Sciatic nerve (tissue), 2 donors: ENCODE measurements around the gene UBR3. TPM values are rescaled to one million over a fixed set of nuclear protein-coding genes. Genes with fewer than 3 reads are reported as not detected.
"Not testable (repeated sequence)": the region's sequence is repeated elsewhere in the genome, so short reads cannot be mapped to it uniquely, and the experiment has no call there.

ENCODE experiments used
- ATAC-seq: fragments of 200-7000 bp; cut with Tn5 transposase; one replicate; pipeline ENCODE4 v1.9.1; 2020; ENCODE audit warnings: mild to moderate bottlenecking, moderate library complexity
- DNase-seq: peaks from one replicate; pipeline ENCODE4 v3.0.0-alpha.2; 2020; ENCODE audit warnings: low spot score
- intact Hi-C: fragments of 100-400 bp; cut with DNase I; formaldehyde crosslinking; loops from one replicate; pipeline ENCODE4 v1.14.2; 2022
- total RNA-seq: library from RNA; stranded (reverse); fragmentation: NEBNext Ultra II Directional; extraction: Animal tissue kit (Norgen Biotek cat#: 25700); gene quantifications from one replicate; pipeline ENCODE4 v1.2.1, GENCODE V29; 2021
- donor health status: DM: no; HTN: no; CAD: no.
- donor health status: DM: no; HTN: no; CAD: no.

UBR3 gene
- total RNA-seq, 1 donor from 2014 or later, result 80.3 TPM

DNA sequence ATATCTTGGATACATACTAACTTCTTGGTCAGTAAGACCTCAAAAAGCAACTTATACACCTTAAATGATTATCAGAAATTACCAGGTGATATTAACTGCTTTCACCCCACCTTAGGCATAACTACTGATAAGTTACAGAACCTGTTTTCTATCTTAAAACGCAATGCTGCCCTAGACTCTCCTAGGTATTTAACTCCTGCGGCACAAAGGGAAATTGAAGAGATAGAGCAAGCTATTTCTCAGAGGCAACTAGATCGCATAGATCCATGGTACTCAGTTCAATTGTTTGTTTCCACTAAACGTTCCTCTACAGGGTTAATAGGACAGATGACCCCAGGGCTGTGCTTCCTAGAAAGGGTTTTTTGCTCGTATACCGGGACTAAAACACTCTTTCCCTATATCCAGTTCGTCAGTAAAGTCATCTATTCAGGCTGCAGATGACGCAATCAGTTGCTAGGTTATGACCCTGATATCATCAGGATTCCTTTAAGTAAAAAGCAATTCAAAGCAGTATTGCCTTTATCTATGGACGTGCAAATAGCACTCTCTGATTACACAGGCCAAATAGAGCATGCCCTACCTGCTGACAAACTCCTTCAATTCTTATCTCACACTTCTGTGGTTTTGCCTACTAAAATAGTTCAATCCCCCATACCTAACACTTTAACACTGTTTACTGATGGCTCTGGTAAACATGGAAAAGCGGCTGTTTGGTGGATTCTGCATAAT is 288.4 kb downstream of the UBR3 start:
- DNase-seq, result no peak
- no peak for ATAC-seq
- intact Hi-C loops, result no loop called here

DNA sequence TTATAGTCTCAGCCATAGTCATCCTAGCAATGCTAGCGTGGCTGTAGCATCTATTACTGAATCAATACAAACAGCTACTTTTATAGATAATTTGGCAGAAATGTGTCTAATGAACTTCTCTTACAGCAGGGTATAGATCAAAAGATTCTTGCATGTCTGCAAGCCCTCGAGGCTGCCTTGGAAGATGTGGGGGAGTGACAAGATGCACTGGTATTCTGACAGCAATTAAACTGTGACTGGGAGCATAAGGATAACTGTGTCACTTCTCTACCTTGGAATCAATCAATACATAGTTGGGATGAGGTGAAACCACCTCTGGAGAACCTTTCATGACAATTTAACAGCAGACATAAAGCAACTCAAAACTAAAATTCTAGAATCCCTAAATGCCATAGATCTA is 291.4 kb downstream of the UBR3 start:
- intact Hi-C loops, result no loop called here
- ATAC-seq (no peak), DNase-seq (no peak)

DNA sequence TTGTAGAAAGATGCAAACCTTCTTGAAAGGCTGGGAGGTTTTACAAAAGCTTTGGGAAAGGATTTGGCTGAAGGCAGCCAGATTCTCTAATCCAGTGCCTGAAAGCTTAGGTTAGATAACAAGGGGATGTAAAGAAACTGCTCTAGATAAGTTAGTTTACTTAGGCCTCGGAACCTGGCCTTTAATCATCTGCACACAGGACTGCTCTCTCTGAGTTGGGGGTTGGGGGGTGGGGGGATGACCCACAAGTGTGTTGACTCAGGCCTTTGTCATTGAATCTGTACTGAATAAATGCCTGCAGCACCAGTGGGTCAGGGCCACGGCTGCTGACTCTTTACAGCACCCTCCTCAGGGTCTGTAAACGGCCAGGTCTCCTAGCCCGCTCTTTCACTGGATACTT is 292.1 kb downstream of the UBR3 start:
- DNase-seq, intact Hi-C loops, ATAC-seq: not testable (repeated sequence)

DNA sequence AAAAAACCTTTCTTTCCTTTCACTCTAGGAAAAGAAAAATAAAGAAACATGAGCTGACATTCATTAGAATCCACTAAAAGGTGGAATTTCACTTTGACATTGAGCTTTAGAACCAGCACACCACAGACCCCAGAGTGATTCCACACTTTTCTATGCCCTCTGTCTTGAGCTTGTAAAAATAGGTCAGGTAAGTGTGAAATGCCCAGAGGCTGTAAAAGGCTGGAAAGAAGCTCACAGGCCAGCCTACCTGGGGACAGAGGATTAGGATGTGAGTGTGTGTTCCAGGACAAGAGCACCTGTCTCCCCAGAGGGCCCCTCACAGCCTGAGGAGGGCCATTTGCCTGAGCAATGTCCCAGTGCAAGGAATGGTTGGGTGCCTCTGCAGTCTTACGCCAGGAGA is 294.4 kb downstream of the UBR3 start:
- ATAC-seq, result no peak
- intact Hi-C loops, result no loop called here
- DNase-seq, result no peak

DNA sequence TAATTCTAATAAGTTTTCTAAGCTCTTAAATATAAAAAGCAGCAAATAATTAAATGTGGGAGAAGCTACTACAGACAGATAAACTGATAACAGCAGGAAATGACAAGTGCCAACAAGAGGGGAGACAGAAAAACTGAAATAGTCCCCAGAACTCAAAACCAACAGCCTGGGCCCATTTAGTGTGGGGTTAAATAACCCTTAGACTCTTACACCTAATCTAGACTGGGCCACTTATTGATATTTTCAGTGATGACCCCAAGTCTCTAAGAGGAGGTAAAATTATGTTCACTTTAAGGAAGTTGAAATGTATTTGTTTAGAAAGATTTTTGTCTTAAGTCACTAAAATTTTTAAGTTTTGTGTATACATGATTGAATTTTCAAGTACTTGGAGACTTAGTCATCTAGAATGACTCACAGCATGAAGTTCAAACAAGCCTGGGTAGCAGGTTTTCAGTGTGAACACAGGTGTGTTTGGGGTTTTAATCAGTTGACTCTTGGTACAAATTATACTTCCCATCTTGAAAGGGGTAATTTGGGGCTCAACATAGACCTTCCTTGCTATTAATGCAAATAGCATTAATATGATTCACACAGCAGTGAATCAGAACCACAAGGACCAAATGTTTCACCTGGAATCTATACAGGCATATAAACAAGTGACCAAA is 295.8 kb downstream of the UBR3 start:
- intact Hi-C loops, result no loop called here
- ATAC-seq (no peak), DNase-seq (no peak)

DNA sequence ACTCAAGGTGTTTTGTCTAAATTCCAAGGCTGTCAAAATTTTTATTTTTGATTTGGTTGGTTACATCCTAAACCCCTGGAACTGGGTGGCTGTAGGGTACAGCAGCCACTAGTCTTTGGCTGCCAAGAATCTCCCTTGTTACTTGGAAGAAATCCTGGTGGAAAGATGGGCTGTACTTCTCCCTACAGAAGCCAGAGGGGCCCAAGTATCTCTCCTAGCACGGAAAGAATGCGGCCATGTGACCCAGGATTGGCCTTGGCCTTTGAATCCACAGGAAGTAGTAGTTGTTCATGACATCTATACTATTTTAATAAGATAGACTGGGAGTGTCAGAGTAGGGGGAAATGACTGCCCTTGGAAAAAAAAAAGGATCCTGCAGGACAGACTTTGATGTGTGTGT is 296.3 kb downstream of the UBR3 start:
- no peak for DNase-seq
- intact Hi-C loops, result no loop called here
- ATAC-seq, result no peak

DNA sequence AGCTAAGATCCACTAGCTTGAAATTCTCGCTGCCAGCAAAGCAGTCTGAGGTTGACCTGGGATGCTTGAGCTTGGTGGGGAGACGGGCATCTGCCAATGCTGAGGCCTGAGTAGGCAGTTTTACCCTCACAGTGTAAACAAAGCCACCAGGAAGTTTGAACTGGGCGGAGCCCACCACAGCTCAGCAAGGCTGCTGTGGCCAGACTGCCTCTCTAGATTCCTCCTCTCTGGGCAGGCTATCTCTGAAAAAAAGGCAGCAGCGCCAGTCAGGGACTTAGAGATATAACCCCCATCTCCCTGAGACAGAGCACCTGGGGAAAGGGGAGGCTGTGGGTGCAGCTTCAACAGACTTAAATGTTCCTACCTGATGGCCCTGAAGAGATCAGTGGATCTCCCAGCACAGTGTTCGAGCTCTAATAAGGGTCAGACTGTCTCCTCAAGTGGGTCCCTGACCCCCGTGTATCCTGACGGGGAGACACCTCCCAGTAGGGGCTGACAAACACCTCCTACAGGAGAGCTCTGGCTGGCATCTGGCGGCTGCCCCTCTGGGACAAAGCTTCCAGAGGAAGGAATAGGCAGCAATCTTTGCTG is 299.0 kb downstream of the UBR3 start:
- intact Hi-C loops, ATAC-seq, DNase-seq: not testable (repeated sequence)

Other genes starting within 250 kb of the UBR3 start
- 76.5 TPM for gene PPIG, start 243.1 kb upstream of the UBR3 start, total RNA-seq
- 0.40 TPM for gene CFAP210, start 133.0 kb upstream of the UBR3 start, total RNA-seq
- 8.5 TPM for gene PHOSPHO2, start 133.0 kb upstream of the UBR3 start, total RNA-seq
- 8.7 TPM for gene KLHL23, start 93.6 kb upstream of the UBR3 start, total RNA-seq
- 74.6 TPM for gene SSB, start 28.6 kb upstream of the UBR3 start, total RNA-seq
- gene METTL5, start 2.5 kb upstream of the UBR3 start, total RNA-seq, result 43.1 TPM